HepG2 (cell line): ENCODE measurements around the gene CGREF1. TPM values are rescaled to one million over a fixed set of nuclear protein-coding genes. Genes with fewer than 3 reads are reported as not detected.
A peak's percentile ranks its signal among the peaks of the same experiment; 100 is the strongest.

Source experiments
- ATAD3A ChIP-seq: sonication (generic); formaldehyde crosslinking; IDR thresholded peaks from 2 replicates; pipeline ENCODE4 v1.4.0; 2020; ENCODE audit warnings: missing genetic modification reagents
- CENPBD1 ChIP-seq: sonication (generic); formaldehyde crosslinking; IDR thresholded peaks from 2 replicates; pipeline ENCODE4 v1.8.0; 2022; ENCODE audit warnings: missing genetic modification reagents, low read depth, mild to moderate bottlenecking, borderline replicate concordance
- FOXO1 ChIP-seq: sonication (generic); formaldehyde crosslinking; IDR thresholded peaks from 2 replicates; pipeline ENCODE4 v1.4.0; 2020; ENCODE audit warnings: missing genetic modification reagents
- GMEB2 ChIP-seq: IDR thresholded peaks from 2 replicates; pipeline ENCODE4 v1.6.1; 2016; ENCODE audit warnings: missing biosample characterization, missing genetic modification reagents, low read depth
- HINFP ChIP-seq: sonication (generic); formaldehyde crosslinking; IDR thresholded peaks from 2 replicates; pipeline ENCODE4 v1.4.0; 2020; ENCODE audit warnings: low read depth, mild to moderate bottlenecking, missing genetic modification reagents
- IKZF5 ChIP-seq: IDR thresholded peaks from 2 replicates; pipeline ENCODE4 v1.6.1; 2018; ENCODE audit warnings: missing genetic modification reagents, mild to moderate bottlenecking, missing compliant biosample characterization
- ONECUT2 ChIP-seq: sonication (generic); formaldehyde crosslinking; IDR thresholded peaks from 2 replicates; pipeline ENCODE4 v1.4.0; 2020; ENCODE audit warnings: missing genetic modification reagents
- RERE ChIP-seq: IDR thresholded peaks from 2 replicates; pipeline ENCODE4 v1.6.1; 2016; ENCODE audit warnings: low read depth, missing genetic modification reagents, missing compliant biosample characterization
- SIX1 ChIP-seq: sonication (generic); formaldehyde crosslinking; IDR thresholded peaks from 2 replicates; pipeline ENCODE4 v1.4.0; 2020; ENCODE audit warnings: missing genetic modification reagents, borderline replicate concordance
- TFDP2 ChIP-seq: sonication (generic); formaldehyde crosslinking; IDR thresholded peaks from 2 replicates; pipeline ENCODE4 v1.4.0; 2020; ENCODE audit warnings: missing genetic modification reagents
- THAP9 ChIP-seq: sonication (generic); formaldehyde crosslinking; IDR thresholded peaks from 2 replicates; pipeline ENCODE4; 2020; ENCODE audit warnings: missing genetic modification reagents, mild to moderate bottlenecking, borderline replicate concordance
- ZBTB3 ChIP-seq: sonication (generic); formaldehyde crosslinking; IDR thresholded peaks from 2 replicates; pipeline ENCODE4 v1.4.0; 2020; ENCODE audit warnings: low read depth, mild to moderate bottlenecking, moderate library complexity, missing genetic modification reagents, borderline replicate concordance
- ZSCAN22 ChIP-seq: sonication (generic); formaldehyde crosslinking; IDR thresholded peaks from 2 replicates; pipeline ENCODE4 v1.4.0; 2020; ENCODE audit warnings: mild to moderate bottlenecking, missing genetic modification reagents
- polyA plus RNA-seq, 8 experiments: library from polyadenylated mRNA; depleted of rRNA in 3 of 8; stranded (reverse) in 7 of 8; unstranded in 1 of 8; fragments of >200 nt; fragmentation: Illumina TruSeq in 4 of 8; extraction: Trizol in 4 of 8; gene quantifications; 2 replicates each; pipeline versions ENCODE4 v1.2.1 to v1.2.3, GENCODE V29; 2011 to 2016; ENCODE audit warnings: low read depth in 4 of 8, missing spikeins in 1 of 8, mixed read lengths in 1 of 8; ENCODE audit not compliant: insufficient read depth in 1 of 8
- total RNA-seq, 5 experiments: library from RNA; depleted of rRNA; stranded (reverse); fragments of >200 nt; fragmentation: Illumina TruSeq; extraction: Trizol; gene quantifications; 2 replicates each; pipeline ENCODE4 v1.2.3, GENCODE V29; 2016; ENCODE audit warnings: low read depth in 1 of 5

CGREF1 gene
- total and polyA plus RNA-seq, 2 of the 13 experiments (the other 11 are each of a cell fraction or from before 2014, with no cell fraction given), result 13.9 to 23.4 TPM

- no peak for TF ChIP-seq RERE (CRISPR knock-in tag)
- TF ChIP-seq ZSCAN22, result no peak
- no peak for TF ChIP-seq SIX1 (CRISPR knock-in tag)
- peak; percentile 54; the same call in 1 of the 2 replicates for TF ChIP-seq IKZF5 (CRISPR knock-in tag)
- peak; percentile 71 for TF ChIP-seq FOXO1 (CRISPR knock-in tag)
- TF ChIP-seq GMEB2 (CRISPR knock-in tag), result 0 out of 2 replicates have a peak, but pooled peaks have one; percentile 30
- TF ChIP-seq TFDP2 (CRISPR knock-in tag), result peak; percentile 97
- no peak for TF ChIP-seq ATAD3A (CRISPR knock-in tag)
- TF ChIP-seq CENPBD1 (CRISPR knock-in tag), result 0 out of 2 replicates have a peak, but pooled peaks have one; percentile 61
- peak; percentile 5; the same call in 1 of the 2 replicates for TF ChIP-seq HINFP
- no peak for TF ChIP-seq THAP9 (CRISPR knock-in tag)
- TF ChIP-seq ZBTB3 (CRISPR knock-in tag), result peak; percentile 80; the same call in 1 of the 2 replicates
- no peak for TF ChIP-seq ONECUT2 (CRISPR knock-in tag)
Observed at GRCh38 chr2:27086090-27086723, 32.7 kb downstream of the CGREF1 start (continued).
